SK-N-DZ (cell line): Measurements from ENCODE around the gene RCAN1. TPM values are rescaled to one million over a fixed set of nuclear protein-coding genes. Genes with fewer than 3 reads are reported as not detected.

Source experiments
- DNase-seq: peaks from one replicate; pipeline ENCODE4 v3.0.0-alpha.2; 2015; ENCODE audit warnings: low spot score
- polyA plus RNA-seq, 2 experiments: library from polyadenylated mRNA; depleted of rRNA; stranded (reverse); fragments of >200 nt; gene quantifications; 2 replicates each; pipeline ENCODE4 v1.2.3, GENCODE V29; 2014

The RCAN1 gene
- 10.9 and 14.7 TPM in 2 replicates for polyA plus RNA-seq (2014; cell fraction: cytosol; rRNA removed)
- polyA plus RNA-seq (2014; cell fraction: nucleus; rRNA removed): 4.6 and 5.6 TPM in 2 replicates

DNA sequence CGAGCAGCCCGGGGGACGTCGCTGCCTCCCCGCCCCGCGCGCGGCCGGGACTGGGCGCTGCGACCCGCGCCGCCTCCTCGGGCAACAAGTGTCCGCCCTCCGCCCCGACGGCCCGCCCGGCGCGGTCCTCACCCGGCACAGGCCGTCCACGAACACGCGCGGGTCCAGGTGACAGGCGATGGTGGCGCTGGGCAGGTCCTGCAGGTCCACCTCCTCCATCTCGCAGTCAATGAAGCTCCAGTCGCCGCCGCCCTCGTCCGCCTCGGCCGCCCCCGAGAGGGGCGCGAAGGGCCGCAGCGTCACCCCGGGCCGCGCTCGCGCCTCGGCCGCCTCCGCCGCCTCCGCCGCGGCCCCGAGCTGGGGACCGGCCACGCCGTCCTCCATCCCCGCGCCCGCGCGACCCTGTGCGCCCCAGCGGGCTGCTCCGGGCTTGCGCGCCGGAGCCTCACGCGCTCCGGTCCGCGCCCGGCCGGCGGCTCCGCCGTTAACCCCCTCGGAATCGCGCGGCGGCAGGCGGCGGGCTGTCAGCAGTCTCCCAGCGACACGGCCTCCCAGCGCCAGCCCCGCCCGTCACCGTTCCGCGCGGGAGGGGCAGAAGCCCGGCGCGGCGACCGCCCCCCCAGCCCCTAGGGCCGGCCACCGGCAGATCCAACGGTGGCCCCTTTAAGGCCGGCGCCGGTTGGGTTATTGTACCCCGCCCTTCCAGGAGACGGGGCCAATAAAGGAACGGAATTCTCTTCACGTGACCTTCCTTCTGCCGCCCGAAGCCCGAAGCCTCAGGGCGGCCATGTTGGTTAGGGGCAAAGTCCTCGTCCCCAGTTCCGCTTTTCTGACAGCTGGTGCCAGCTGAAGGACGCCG is at the start of gene RCAN1:
RCAN1 (minus strand) TSS at position 486 of the 859 bp plus-strand sequence; CDS start at position 384, 102 bp downstream.
- DNase-seq: peak; percentile 91

DNA sequence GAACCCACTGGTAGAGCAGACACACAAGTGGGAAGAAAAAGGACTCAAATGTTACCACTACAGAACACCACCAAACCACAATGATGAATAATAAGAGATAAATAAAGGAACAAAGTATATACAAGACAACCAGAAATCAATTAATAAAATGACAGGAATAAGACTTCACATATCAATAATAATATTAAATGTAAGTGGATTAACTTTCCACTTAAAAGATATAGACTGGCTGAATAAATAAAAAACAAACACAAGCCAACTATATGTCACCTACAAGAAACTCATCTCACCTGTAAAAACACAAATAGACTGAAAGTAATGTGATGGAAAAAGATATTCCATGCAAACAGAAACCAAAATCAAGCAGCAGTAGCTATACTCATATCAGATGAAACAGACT is 46.9 kb upstream of the RCAN1 start:
- no peak for DNase-seq

DNA sequence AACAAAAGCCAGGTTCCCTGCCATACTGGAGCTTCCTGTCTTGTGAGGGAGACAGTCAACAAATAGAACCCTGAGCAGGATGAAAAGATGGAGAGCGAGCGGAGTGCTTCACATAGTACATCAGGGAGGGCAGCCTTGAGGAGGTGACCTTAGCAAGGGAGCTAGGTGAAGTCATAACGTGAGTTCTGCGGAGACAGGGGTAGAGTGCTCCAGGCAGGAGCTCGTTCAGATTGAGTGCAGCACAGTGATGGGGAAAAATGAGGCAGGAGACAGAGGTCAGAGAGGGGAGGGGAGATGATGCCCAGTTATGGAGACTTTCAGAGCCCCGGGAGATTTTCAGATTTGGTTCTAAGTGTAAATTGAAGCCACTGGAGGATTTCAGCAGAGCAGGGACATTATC is 38.6 kb upstream of the RCAN1 start:
- no peak for DNase-seq

DNA sequence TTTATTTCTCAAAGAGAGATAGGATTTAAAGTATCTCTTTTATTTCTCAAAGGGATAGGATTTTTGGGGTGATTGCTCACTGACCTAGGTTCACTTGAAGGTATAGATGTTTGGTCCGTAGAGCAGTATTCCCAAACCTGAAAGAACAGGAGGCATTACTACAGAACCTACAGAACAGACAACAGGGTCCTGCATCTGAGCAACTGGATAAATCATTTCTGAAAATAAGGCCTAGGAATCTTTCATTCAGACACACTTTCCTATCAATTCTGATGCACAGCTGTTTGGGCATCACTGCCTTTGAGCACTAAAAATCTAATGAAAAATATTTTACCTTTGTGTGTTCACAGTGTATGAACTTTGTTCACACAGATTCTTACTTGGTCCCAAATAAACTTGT is 36.7 kb upstream of the RCAN1 start:
- no peak for DNase-seq

DNA sequence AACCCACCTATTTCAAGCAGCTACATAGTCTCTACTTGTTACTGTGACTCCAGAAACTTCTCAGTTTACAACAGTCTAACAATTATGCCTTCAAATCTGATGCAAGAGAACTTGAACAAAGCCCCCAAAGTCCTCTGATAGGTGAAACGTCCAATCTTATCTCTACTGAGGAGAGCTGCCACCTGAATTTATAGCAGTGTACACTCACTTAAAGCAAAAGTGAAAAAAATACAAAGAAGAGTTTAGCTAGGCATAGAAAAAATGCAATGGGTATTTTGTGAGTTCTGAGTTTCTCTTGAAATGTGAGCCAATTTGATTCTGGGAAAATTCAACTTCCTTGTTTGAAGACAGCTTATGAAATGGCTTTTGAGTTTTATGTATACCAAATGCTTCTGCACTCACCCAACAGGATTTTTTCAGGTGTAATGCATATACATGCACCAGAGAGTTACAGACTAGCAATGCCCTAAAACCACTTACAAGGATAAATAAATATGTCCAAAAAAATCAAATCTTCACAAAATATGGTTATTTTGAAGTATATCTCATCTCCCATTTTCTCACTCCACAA is 36.0 kb upstream of the RCAN1 start:
- no peak for DNase-seq

DNA sequence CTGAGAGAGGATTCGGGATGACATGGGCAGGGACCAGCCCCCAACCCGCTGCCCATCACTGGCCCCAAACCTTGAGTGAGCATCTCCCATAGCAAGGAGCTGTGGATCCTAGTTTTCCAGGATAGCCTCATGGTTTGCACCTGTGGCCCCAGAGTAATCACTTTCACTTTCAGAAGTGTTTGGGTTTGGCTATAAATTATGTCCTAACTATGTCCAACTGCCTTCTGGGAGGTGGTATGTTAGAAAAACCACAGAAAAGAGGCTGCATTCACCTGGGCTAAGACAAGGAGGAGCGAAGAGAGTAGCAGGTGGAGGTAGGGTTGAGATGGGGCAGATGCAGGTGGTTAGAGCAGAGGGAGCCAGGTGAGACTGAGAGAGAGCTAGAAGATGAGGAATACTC is 34.5 kb upstream of the RCAN1 start:
- DNase-seq: no peak

DNA sequence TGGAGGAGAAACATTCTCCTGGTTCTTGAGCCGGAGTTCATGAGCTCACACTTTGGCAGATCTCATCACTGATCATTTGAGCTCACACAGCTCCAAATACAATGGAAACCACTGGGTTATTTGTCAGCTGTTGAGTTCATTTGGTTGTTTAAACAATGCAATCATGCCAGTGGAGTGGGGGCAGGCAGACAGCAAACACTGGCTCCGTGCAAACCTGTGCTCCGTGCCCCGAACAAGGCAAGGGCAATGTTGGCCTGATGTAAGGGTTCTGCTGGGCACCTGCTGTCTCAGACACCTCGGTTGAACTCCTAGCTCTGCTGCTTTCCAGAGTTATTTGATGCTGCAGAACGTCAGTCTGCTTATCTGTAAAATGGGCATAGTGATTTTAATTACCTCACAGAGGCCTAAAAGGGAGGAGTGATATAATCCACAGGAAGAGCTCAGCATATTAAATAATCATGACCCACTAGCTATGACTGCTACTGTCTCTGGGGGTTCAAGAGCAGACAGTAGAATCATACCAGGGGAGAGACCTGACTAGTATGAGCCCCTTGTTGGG is 33.9 kb upstream of the RCAN1 start:
- no peak for DNase-seq

DNA sequence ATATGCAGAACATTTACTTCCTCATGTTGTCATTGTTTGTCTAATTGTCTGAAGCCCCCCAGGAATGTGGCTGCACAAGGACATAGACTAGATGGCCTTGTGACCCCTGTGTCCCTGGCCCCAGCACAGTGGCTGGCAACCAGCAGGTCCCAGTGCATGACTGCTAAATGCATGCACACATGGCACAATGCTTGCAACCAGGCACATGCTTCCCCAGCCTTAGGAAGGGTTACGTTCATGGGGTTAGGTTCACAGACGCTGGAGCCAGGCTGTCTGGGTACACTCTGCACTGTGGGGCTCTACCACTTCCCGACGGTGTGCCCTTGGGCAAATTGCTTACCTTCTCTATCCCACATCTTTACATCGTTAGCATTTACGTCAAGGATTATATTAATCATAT is 32.6 kb upstream of the RCAN1 start:
- no peak for DNase-seq

DNA sequence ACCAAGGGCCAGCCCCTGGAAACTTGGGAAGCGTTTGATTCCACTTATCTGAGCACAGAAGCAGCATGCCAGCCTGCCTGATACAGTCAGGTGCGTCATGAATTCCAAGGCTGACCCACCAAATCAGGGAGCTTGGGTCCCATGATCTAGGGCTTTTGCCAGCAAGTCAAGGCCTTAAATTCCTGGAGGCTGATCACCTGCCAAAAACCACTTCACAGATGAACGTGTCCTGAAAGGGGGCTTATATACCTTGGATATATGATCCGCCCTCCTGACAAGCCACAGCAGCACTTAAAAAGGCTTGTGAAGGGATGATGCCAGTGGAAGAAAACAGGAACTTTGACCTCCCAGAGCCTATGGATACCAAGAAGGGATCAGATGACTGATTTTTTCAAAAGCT is 29.9 kb upstream of the RCAN1 start:
- no peak for DNase-seq

DNA sequence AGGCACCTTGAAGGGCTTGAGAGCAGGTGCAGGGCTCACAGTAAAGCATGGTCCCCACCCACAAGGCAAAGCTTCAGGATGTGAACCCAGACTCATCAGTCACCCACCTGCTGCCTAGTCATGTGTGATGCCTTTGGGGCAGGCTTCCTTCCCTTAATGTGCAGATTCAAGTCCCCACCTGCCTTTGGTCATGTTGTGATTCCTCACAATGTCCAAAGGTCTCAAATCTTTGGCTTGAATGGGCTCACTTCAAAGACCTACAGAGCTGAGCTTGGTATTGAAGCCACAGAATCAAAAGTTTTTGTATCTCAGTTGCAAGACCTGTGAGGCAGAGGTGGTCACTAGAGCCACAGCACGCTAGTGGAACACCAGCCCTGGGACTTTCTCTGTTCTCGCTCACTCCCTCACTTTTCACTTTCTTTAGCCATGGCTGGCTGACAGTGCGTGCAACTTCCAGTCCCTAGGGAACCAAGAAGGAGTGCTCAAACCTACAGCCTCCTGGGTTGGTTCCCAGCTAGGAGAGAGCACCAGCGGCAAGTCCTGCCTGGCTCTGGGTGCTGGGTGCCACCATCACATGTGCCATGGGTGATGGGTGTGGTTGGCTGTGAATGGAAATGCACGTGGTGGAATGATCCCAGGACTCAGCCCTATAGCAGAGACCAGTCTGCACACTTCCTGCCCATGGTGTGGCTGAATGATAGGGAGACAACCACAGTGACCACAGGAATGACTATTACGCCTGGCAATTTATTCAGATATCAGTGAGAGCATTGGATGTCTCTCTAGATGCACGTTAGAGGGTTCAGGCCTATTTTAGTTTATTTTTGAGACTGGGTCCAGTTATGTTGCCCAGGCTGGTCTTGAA is 27.5 kb upstream of the RCAN1 start:
- no peak for DNase-seq

DNA sequence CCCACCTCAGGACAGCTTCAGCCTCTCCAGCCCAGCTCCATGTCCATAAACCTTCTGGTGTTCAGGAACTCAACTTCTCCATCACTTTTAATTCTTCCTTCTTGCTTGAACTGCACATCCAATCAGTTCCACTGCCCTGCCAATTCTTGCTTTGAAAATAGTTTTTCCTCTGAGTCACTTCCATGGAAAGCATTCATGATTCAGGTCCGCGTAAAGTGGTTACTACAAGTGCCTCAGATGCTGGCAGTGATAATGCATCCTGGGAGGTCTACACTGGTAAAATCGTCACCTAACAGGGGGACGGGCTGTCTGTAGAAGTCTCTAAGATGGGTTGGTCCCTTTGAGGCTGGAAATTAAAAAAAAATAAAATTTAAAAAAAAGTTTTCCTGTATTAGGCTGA is 25.9 kb upstream of the RCAN1 start:
- DNase-seq: no peak

DNA sequence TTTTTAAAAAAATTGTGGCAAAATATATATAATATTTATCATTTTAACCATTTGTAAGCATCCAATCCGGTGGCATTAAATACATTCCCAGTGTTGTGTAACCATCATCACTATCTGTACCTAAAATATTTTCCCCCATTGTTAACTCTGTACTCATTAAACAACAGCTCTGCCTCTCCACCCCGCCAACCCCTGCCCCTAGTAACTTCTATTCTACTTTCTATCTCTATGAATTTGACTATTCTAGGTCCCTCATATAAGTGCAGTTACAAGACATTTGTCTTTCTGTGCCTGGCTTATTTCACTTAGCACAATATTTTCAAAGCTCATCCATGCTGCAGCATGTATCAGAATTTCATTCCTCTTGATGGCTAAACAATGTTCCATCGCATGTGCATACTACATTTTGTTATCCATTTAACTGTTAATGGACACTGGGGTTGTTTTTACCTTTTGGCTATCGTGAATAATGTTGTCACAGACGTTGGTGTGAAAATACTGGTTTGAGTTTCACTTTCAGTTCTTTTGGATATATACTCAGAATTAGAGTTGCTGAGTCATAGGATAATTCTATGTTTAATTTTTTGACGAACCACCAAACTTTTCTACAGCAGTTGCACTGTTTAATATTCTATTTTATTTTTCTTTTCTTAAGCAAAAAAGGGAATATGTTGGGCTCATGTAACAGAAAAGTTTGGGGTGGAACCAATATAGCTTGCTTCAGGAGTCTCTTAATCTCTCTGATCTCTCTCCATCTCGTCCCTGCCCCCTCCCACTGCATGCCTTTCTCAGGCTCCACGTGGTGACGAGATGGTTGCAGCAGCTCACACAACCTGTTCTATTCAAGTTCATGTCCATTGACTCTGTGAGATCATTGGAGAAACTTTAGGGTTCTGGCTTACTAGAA is 25.2 kb upstream of the RCAN1 start:
- DNase-seq: no peak

DNA sequence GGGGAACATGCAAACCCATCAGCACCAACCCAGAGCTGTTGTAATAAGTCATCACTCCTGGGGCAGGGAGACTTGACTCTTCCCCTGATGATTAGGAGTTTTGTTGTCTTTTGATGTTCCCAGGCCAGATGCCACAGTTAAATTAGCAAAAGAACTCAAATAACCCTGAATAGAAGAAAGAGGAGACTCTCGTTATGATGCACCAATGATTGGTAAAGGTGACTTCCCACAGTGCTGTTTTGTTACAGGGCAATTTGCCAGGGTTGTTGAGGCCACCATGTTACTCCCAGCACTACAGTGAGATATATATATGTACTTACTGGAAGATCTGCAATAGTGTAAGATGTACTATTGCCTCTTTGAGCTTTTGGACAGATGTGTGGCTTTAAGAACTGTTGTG is 24.3 kb upstream of the RCAN1 start:
- no peak for DNase-seq

DNA sequence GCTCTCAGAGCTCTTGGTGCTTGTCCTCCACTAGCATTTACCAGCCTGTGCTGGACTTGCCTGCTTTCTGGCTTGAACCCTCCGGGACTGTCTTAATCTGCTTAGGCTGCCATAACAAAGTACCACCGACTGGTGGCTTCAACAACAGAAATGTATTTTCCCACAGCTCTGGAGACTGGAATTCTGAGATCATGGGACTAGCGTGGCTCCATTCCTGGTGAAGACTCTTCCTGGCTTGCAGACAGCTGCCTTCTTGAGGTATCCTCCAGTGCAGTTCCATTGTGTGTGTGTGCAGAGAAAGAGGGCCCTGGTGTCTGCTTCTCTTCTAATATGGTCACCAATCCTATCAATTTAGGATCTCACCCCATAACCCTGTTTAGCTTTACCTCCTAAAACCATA is 22.0 kb upstream of the RCAN1 start:
- no peak for DNase-seq

DNA sequence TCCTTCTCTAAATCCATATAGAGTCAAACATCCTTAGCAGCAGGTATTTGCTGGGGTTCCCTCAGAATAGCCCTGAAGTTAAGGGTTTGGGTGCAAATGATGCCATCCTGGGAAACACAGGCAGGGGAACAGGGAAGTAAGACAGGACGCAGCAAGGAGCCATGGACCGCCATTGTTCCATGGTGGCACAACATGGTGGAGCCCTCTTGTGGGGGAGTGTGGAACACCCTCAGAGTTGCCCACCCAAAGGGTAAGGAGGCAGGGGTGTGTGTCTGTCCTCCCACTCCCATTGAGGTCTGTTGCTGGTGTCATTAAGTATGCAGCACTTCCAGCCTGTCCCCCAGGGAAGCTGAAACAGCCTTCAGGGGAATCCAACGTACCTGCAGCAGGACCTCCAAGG is 20.4 kb upstream of the RCAN1 start:
- no peak for DNase-seq

DNA sequence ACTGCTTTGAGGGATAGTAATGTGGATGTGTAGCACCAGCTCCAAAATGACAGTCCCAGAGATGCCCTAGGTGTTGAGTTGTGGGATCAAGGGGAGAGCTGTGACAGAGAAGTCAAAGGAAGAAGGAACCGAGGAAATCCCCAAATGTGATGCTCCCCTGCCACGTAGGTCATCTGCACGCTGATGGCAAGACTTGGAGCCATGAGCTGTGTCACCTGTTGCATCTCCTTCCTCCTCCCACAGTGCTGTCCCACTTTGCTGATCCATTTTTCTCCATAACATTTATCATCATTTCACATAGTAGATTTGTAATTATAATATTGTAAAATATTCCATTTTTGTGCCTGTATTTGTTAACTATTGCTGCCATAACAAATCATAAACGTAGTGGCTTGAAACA is 17.6 kb upstream of the RCAN1 start:
- no peak for DNase-seq

DNA sequence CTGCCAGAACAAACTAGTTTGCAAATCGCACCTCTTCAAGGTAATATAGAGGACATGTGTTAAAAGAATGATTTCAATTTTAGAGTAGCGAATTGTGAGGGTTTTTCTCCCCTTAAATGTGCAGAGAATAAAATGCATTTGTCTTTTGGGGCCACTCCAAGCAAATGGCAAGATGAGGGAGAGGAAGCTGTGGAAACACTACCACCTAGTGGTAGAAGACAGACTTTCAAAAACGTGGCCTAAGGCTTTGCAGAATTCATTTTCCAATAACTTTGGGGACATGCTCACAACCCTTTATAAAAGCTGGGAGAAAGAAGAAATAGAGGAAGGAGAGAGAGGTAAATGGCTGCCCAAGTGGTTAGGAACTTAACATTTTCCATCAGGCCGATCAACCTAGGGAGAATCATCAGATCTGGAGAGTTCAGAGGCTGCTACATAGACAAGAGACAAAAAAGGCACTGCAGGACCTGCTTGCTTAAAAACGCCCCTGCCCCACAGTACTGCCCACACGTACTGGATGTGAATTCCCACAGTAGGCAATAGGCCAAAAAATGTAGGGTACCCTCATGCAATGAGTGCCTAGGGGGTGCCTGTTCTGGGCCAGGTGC is 15.7 kb upstream of the RCAN1 start:
- peak; percentile 37 for DNase-seq

DNA sequence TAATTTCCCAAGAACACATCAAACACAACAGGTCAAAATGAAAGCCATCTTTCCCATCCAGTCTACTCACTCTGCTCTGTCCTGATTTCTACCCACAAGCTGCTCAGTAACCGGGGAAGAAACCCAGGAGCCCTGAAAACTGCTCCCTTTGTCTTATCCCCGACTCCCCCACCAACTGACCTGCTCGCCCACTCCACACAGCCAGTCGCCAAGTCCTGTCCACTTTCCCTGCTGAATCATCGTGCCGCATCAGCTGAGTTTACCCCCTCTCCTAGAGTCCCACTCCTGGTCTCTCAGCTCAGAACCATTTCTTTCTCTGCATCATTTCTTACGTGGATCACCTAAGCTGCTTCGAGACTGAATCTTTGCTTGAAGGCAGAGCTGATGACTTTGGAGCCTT is 11.2 kb upstream of the RCAN1 start:
- DNase-seq: no peak

DNA sequence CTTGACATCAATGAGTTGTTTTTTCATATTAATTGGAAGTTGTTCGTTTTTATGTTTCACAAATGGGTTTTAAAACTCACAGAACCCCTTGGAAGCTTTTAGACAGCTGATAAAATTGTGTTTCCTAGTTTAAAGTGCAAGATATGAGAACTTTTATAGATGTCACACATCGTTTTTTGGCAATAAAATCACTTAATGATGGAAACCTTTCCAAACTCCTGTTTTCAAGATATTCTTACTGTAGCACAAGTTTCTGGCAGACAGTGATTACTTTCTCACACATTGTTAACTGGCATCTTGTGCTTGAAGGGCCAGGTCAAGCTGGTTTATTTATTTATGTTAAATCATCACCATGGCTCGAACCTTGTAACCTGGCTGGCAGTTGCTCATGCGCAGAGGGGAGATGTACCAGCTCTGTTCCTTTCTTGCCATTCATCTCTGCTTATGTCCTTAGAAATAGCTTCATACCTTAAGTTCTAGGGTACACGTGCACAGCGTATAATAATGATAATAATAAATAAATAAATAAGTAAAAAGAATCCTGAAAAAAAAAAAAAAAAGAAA is 10.2 kb upstream of the RCAN1 start:
- DNase-seq: no peak

DNA sequence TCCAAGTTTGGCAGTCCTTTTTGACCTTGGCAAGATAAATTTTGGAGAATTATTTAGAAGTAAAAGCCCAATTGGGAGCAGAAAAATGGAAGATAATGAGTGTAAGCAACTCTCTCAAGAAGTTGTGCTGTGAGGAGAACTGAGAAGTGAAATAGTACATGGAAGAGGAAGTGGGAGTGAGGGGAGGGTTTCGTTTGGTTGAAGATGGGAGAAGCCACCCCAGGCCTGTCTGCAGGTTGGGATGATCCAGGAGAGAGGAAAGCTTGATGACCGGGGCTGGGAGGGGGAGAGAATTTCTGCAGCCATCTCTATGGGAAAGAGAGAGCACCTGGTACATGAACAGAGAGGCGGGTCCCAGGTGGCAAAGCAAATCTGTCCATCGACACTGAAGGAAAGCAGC is 8.6 kb upstream of the RCAN1 start:
- DNase-seq: no peak
